Measurements from ENCODE around the gene CAMTA1.
"Not testable (repeated sequence)": the region's sequence is repeated elsewhere in the genome, so short reads cannot be mapped to it uniquely, and the experiment has no call there.

CAMTA1 gene

GRCh38 chr1:7313826-7314225 is 528.6 kb downstream of the CAMTA1 start:
- in situ Hi-C loops (cut with HindIII; ENCODE audit: low pct_unique_long_range_greater_than_20kb, low sequenced_read_pairs): no loop called here
- TF ChIP-seq JUND (IDR thresholded peaks at IDR 0.05; ENCODE audit: low read depth): no peak
- DNase-seq (ENCODE audit: low read depth in 1 of 2, low spot score in 1 of 2): no peak

- DNase-seq (ENCODE audit: low read depth in 1 of 2, low spot score in 1 of 2): no peak
- in situ Hi-C loops (cut with HindIII; ENCODE audit: low pct_unique_long_range_greater_than_20kb, low sequenced_read_pairs): no loop called here
- TF ChIP-seq JUND (IDR thresholded peaks at IDR 0.05; ENCODE audit: low read depth): no peak
These were observed 530.1 kb downstream of the CAMTA1 start for GRCh38 chr1:7315316-7315715.

- no peak for DNase-seq (ENCODE audit: low read depth in 1 of 2, low spot score in 1 of 2)
- TF ChIP-seq JUND (IDR thresholded peaks at IDR 0.05; ENCODE audit: low read depth): no peak
- in situ Hi-C loops (cut with HindIII; ENCODE audit: low pct_unique_long_range_greater_than_20kb, low sequenced_read_pairs): no loop called here
These were observed 530.7 kb downstream of the CAMTA1 start for GRCh38 chr1:7315946-7316345.

- DNase-seq (ENCODE audit: low read depth in 1 of 2, low spot score in 1 of 2): peak in 1 of 2 experiments; percentile 26
- in situ Hi-C loops (cut with HindIII; ENCODE audit: low pct_unique_long_range_greater_than_20kb, low sequenced_read_pairs): no loop called here
- TF ChIP-seq JUND (IDR thresholded peaks at IDR 0.05; ENCODE audit: low read depth): no peak
These were observed 532.6 kb downstream of the CAMTA1 start for GRCh38 chr1:7317888-7318287.

- no peak for DNase-seq (ENCODE audit: low read depth in 1 of 2, low spot score in 1 of 2)
- in situ Hi-C loops (cut with HindIII; ENCODE audit: low pct_unique_long_range_greater_than_20kb, low sequenced_read_pairs): no loop called here
- TF ChIP-seq JUND (IDR thresholded peaks at IDR 0.05; ENCODE audit: low read depth): no peak
These were observed 533.9 kb downstream of the CAMTA1 start for GRCh38 chr1:7319196-7319595.

- no peak for DNase-seq (ENCODE audit: low read depth in 1 of 2, low spot score in 1 of 2)
- in situ Hi-C loops (cut with HindIII; ENCODE audit: low pct_unique_long_range_greater_than_20kb, low sequenced_read_pairs): no loop called here
- no peak for TF ChIP-seq JUND (IDR thresholded peaks at IDR 0.05; ENCODE audit: low read depth)
These were observed 535.4 kb downstream of the CAMTA1 start for GRCh38 chr1:7320661-7321060.

- TF ChIP-seq JUND (IDR thresholded peaks at IDR 0.05; ENCODE audit: low read depth): no peak
- DNase-seq (ENCODE audit: low read depth in 1 of 2, low spot score in 1 of 2): no peak
- in situ Hi-C loops (cut with HindIII; ENCODE audit: low pct_unique_long_range_greater_than_20kb, low sequenced_read_pairs): no loop called here
These were observed 537.1 kb downstream of the CAMTA1 start for GRCh38 chr1:7322283-7322785.

- in situ Hi-C loops (cut with HindIII; ENCODE audit: low pct_unique_long_range_greater_than_20kb, low sequenced_read_pairs): no loop called here
- DNase-seq (ENCODE audit: low read depth in 1 of 2, low spot score in 1 of 2): no peak
- TF ChIP-seq JUND (IDR thresholded peaks at IDR 0.05; ENCODE audit: low read depth): no peak
These were observed 537.7 kb downstream of the CAMTA1 start for GRCh38 chr1:7322912-7323311.

- DNase-seq (ENCODE audit: low read depth in 1 of 2, low spot score in 1 of 2): no peak
- TF ChIP-seq JUND (IDR thresholded peaks at IDR 0.05; ENCODE audit: low read depth): no peak
- in situ Hi-C loops (cut with HindIII; ENCODE audit: low pct_unique_long_range_greater_than_20kb, low sequenced_read_pairs): no loop called here
These were observed 540.0 kb downstream of the CAMTA1 start for GRCh38 chr1:7325254-7325653.

GRCh38 chr1:7326366-7326765 is 541.1 kb downstream of the CAMTA1 start:
- TF ChIP-seq JUND (IDR thresholded peaks at IDR 0.05; ENCODE audit: low read depth): no peak
- peak in 1 of 2 experiments; percentile 72 for DNase-seq (ENCODE audit: low read depth in 1 of 2, low spot score in 1 of 2)
- in situ Hi-C loops (cut with HindIII; ENCODE audit: low pct_unique_long_range_greater_than_20kb, low sequenced_read_pairs): no loop called here

GRCh38 chr1:7327849-7328248 is 542.6 kb downstream of the CAMTA1 start:
- in situ Hi-C loops (cut with HindIII; ENCODE audit: low pct_unique_long_range_greater_than_20kb, low sequenced_read_pairs): no loop called here

GRCh38 chr1:7329868-7330615 is 544.8 kb downstream of the CAMTA1 start:
- no peak for TF ChIP-seq JUND (IDR thresholded peaks at IDR 0.05; ENCODE audit: low read depth)
- no peak for DNase-seq (ENCODE audit: low read depth in 1 of 2, low spot score in 1 of 2)
- in situ Hi-C loops (cut with HindIII; ENCODE audit: low pct_unique_long_range_greater_than_20kb, low sequenced_read_pairs): no loop called here

More at GRCh38 chr1:7327849-7328248, 542.6 kb downstream of the CAMTA1 start:
- no peak for DNase-seq (ENCODE audit: low read depth in 1 of 2, low spot score in 1 of 2)
- TF ChIP-seq JUND (IDR thresholded peaks at IDR 0.05; ENCODE audit: low read depth): no peak

GRCh38 chr1:7330726-7331125 is 545.5 kb downstream of the CAMTA1 start:
- DNase-seq (ENCODE audit: low read depth in 1 of 2, low spot score in 1 of 2); in situ Hi-C loops (cut with HindIII; ENCODE audit: low pct_unique_long_range_greater_than_20kb, low sequenced_read_pairs): not testable (repeated sequence)
